ENCODE data around the gene SCRN3.

- TF ChIP-seq CTCF (IDR thresholded peaks at IDR 0.05), result no peak
- TF ChIP-seq YY1 (IDR thresholded peaks at IDR 0.05; ENCODE audit: low read depth), result no peak
- no peak for TF ChIP-seq JUND (IDR thresholded peaks at IDR 0.05)
Observed at GRCh38 chr2:174385201-174385600, 10.3 kb upstream of the SCRN3 start.

Data from SK-N-SH (cell line).